ENCODE data around the gene RXRG. TPM values are rescaled to one million over a fixed set of nuclear protein-coding genes. Genes with fewer than 3 reads are reported as not detected.

Gene RXRG
- not detected in 2 replicates for total RNA-seq

GRCh38 chr1:165444897-165445370, at the start of gene RXRG:
Gene RXRG, minus strand, starts transcription at chr1:165445126. Its CDS starts 233 bp downstream, at chr1:165444893.

DNA sequence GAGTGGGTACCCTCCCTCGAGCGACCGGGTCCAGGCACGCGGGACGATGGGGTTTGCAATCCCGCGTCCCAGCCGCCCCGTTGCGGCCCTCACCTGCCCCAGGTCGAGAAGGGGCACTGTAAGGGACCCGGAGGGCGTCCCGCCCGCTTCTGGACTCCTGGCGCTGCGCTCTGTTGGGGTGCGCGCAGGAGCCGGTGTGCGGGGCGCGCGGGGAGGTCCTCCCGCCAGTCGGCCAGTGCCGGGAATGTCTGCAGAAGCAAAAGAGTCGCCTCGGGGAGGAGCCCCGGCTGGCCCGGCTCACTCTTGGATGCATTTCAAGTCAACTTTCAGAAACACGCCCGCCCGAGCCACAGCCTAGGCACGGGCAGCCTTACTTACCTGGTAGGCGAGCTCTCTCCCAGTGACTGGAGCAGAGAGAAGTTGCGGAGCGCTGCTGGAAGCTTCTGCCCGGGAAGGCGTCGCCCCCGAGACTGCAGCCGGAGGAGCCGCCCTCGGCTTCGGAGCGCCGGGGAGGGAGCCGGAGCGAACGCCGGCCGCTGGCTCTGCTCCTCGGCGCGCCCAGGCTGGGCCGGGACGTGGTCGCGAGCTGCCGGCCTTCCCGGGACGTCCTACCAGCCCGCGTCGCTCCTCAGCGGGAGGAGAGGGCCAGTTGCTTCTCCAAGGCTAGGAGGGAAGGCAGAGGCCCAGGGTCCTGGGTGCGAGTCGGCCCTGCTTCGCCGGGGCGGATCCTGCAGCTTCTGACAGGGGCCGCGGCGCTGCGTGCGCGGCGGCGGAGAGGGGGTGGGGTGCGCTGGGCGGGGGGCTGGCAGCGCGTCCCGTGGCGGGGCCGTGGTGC, 88.7 kb downstream of the RXRG start, which contains the start of gene LMX1A:
LMX1A (minus strand) TSS at position 739 of the 835 bp plus-strand sequence. CDS start 1,156 bp downstream, outside the sequence.

Other genes starting within 250 kb of the RXRG start
- gene LMX1A, start 88.4 kb downstream of the RXRG start, total RNA-seq, result not detected in 2 replicates
- gene LRRC52, start 98.9 kb upstream of the RXRG start, total RNA-seq, result not detected in 2 replicates
- 157 and 195 TPM in 2 replicates for gene MGST3, start 186.1 kb upstream of the RXRG start, total RNA-seq

All from articular chondrocyte of knee joint (primary cell).